Measurements from ENCODE around the gene KRTAP3-3. TPM values are rescaled to one million over a fixed set of nuclear protein-coding genes. Genes with fewer than 3 reads are reported as not detected.

The KRTAP3-3 gene
- total and polyA plus RNA-seq, 5 donors from 2014 or later, result not detected

DNA sequence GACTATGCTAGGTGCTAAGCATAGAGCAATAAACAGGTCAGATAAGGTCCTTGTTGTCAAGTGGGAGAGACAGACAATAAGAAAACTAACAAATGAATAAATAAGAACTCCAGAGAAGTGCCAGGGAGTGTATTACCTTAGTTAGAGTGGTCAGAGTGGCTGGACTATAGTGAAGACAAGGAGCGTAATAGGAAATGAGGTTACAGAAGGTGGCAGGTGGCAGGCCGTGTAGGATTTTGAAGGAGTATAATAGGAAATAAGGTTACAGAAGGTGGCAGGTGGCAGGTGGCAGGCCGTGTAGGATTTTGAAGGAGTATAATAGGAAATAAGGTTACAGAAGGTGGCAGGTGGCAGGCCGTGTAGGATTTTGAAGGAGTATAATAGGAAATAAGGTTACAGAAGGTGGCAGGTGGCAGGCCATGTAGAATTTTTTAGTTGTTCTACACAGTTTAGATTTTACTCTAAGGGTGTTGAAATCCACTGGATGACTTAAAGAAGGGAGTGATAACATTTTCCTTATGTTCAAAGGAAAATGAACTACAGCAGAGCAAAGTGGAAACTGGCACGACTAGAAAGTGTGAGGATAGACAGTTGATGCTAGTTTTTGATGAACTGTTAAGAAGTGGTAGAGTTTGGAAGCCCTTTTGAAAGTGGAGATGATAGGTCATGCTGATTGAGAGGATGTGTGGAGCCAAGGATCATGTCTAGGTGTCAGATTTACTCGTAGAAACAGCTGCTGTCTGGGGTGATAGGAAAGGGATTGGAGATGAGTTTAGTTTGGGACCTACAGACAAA is 18.6 kb upstream of the KRTAP3-3 start:
- no peak overlapping the region for H3K27ac Mint-ChIP-seq
- H3K4me3 Mint-ChIP-seq, result no peak overlapping the region

DNA sequence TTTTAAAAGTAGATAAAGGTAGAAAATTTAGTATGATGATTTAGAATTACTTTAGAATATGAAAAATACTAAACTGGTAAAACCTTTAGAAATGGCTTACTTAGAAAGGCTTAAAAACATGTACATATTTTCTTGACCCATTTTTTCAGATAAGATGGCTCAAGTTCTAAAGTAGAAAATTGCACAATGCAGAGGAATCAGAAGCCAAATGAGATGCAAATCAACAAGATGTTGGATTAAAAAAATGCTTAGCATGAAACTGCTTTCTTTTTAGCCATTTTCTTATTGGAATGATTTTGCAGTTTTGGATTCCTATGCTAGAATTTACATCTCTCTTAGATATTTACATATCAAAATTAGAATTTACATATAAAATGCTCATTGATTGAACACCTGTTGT is 16.5 kb upstream of the KRTAP3-3 start:
- no peak overlapping the region for H3K4me3 ChIP-seq (ENCODE audit: low read depth, low read length)
- no peaks in the 10 kb centered on the region for H3K9me3 Mint-ChIP-seq
- H3K27me3 Mint-ChIP-seq, result peaks cover 29% of the 10 kb centered on the region
- H3K4me1 ChIP-seq (ENCODE audit: control insufficient read depth, insufficient read depth, low read length, poor library complexity, severe bottlenecking), result no peaks in the 10 kb centered on the region
- DNase-seq, result no peak
- no peak for ATAC-seq (ENCODE audit: low read depth in 2 of 2)
- no peak overlapping the region for H3K27ac ChIP-seq (ENCODE audit: insufficient read depth, low read length, poor library complexity, severe bottlenecking)
- H3K4me1 Mint-ChIP-seq, result no peaks in the 10 kb centered on the region
- H3K27me3 ChIP-seq (ENCODE audit: control insufficient read depth, insufficient read depth, low read length), result peaks cover 5% of the 10 kb centered on the region
- no peaks in the 10 kb centered on the region for H3K36me3 ChIP-seq (ENCODE audit: control insufficient read depth, insufficient read depth, low read length)
- no peaks in the 10 kb centered on the region for H3K36me3 Mint-ChIP-seq
- H3K9me3 ChIP-seq (ENCODE audit: control insufficient read depth in 2 of 2, low read length in 2 of 2), result no peaks in the 10 kb centered on the region
- H3K27ac Mint-ChIP-seq, result no peak overlapping the region
- no peak overlapping the region for H3K4me3 Mint-ChIP-seq

More for the DNA sequence above, 18.6 kb upstream of the KRTAP3-3 start:
- Mint-ChIP-seq H3K27me3 (peaks cover 25% of the 10 kb centered on the region), H3K36me3 (no peaks in the 10 kb centered on the region), H3K9me3 (no peaks in the 10 kb centered on the region), H3K4me1 (no peaks in the 10 kb centered on the region)
- no peaks in the 10 kb centered on the region for H3K4me1 ChIP-seq (ENCODE audit: control insufficient read depth, insufficient read depth, low read length, poor library complexity, severe bottlenecking)
- H3K9me3 ChIP-seq (ENCODE audit: control insufficient read depth in 2 of 2, low read length in 2 of 2), result no peaks in the 10 kb centered on the region
- H3K27me3 ChIP-seq (ENCODE audit: control insufficient read depth, insufficient read depth, low read length), result peaks cover 6% of the 10 kb centered on the region
- DNase-seq (no peak), ATAC-seq (ENCODE audit: low read depth in 2 of 2) (no peak)
- no peak overlapping the region for H3K4me3 ChIP-seq (ENCODE audit: low read depth, low read length)
- no peak overlapping the region for H3K27ac ChIP-seq (ENCODE audit: insufficient read depth, low read length, poor library complexity, severe bottlenecking)
- no peaks in the 10 kb centered on the region for H3K36me3 ChIP-seq (ENCODE audit: control insufficient read depth, insufficient read depth, low read length)

DNA sequence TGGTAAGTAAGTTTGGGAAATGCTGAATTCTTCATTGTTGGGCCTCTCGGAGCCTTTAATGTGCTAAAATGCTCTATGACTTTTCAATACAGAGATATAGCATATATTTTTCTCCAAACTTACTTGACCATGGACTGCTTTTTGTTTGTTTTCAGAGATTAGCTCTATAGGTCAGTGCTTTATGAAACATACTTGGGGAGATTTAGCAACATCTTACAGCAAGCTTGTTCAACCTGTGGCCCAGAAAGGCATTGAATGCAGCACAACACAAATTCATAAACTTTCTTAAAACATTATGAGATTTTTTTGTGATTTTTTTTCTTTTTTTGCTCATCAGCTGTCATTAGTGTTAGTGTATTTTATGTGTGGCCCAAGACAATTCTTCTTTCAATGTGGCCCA is 16.0 kb upstream of the KRTAP3-3 start:
- no peak overlapping the region for H3K27ac ChIP-seq (ENCODE audit: insufficient read depth, low read length, poor library complexity, severe bottlenecking)
- no peak overlapping the region for H3K4me3 ChIP-seq (ENCODE audit: low read depth, low read length)
- Mint-ChIP-seq H3K27ac (no peak overlapping the region), H3K9me3 (no peaks in the 10 kb centered on the region), H3K36me3 (no peaks in the 10 kb centered on the region), H3K4me1 (no peaks in the 10 kb centered on the region), H3K4me3 (no peak overlapping the region), H3K27me3 (peaks cover 29% of the 10 kb centered on the region)
- H3K36me3 ChIP-seq (ENCODE audit: control insufficient read depth, insufficient read depth, low read length), result no peaks in the 10 kb centered on the region
- ATAC-seq (ENCODE audit: low read depth in 2 of 2) (no peak), DNase-seq (no peak)
- H3K4me1 ChIP-seq (ENCODE audit: control insufficient read depth, insufficient read depth, low read length, poor library complexity, severe bottlenecking), result no peaks in the 10 kb centered on the region
- peaks cover 3% of the 10 kb centered on the region for H3K27me3 ChIP-seq (ENCODE audit: control insufficient read depth, insufficient read depth, low read length)
- H3K9me3 ChIP-seq (ENCODE audit: control insufficient read depth in 2 of 2, low read length in 2 of 2), result no peaks in the 10 kb centered on the region

DNA sequence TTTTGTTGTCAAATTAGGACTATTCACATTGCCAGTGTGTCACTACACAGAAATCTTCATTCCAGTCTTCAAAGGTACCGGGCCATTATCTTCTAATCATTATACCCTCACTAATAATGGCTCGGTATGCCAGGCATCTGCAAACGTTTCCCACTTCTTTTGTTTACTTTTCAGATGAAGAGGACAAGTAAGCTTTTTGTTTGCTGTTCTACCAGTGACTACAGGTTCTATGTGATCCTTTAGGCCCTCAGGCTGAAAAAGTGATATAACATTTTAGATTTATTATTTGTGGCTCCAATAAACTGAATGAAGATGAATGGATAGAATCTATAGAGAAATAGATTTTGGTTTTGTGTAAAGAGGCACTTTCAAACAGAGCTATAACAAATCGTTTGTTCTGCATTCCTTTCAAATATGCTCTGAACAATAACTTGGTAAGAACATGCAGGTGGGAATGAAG is 15.4 kb upstream of the KRTAP3-3 start:
- Mint-ChIP-seq H3K27ac (no peak overlapping the region), H3K27me3 (peaks cover 32% of the 10 kb centered on the region), H3K36me3 (no peaks in the 10 kb centered on the region), H3K4me1 (no peaks in the 10 kb centered on the region), H3K4me3 (no peak overlapping the region), H3K9me3 (no peaks in the 10 kb centered on the region)
- Histone ChIP-seq H3K36me3 (ENCODE audit: control insufficient read depth, insufficient read depth, low read length) (no peaks in the 10 kb centered on the region), H3K9me3 (ENCODE audit: control insufficient read depth in 2 of 2, low read length in 2 of 2) (no peaks in the 10 kb centered on the region), H3K4me1 (ENCODE audit: control insufficient read depth, insufficient read depth, low read length, poor library complexity, severe bottlenecking) (no peaks in the 10 kb centered on the region), H3K27me3 (ENCODE audit: control insufficient read depth, insufficient read depth, low read length) (peaks cover 3% of the 10 kb centered on the region), H3K27ac (ENCODE audit: insufficient read depth, low read length, poor library complexity, severe bottlenecking) (no peak overlapping the region), H3K4me3 (ENCODE audit: low read depth, low read length) (no peak overlapping the region)
- DNase-seq (no peak), ATAC-seq (ENCODE audit: low read depth in 2 of 2) (no peak)

DNA sequence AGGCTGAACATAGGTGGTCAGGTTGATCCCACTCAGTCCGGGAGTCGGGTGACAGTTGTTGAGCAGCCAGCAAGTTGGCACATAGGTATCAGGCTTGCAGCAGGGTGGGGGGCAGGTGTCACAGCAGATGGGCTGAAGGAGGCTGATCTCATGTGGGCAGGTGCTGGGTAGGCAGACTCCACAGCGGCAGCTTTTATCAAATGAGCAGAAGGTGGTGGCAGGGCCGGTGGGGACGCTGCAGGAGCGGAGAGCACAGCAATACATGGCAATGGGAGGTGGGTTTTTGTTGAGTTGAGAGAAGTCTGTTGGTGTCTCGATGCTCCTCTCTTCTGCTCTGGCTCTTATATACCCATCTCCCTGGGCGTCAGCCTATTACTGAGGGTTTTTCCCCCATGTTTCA is 14.8 kb upstream of the KRTAP3-3 start, which contains the start of gene KRTAP3-1:
Gene KRTAP3-1, minus strand, starts transcription at position 318 of the 400 bp plus-strand sequence. Its CDS starts 54 bp downstream, at position 264.
- H3K27ac ChIP-seq (ENCODE audit: insufficient read depth, low read length, poor library complexity, severe bottlenecking), result no peak within 1 kb of the TSS
- peaks cover 5% of the 10 kb centered on the region for H3K27me3 ChIP-seq (ENCODE audit: control insufficient read depth, insufficient read depth, low read length)
- H3K36me3 ChIP-seq (ENCODE audit: control insufficient read depth, insufficient read depth, low read length), result no peaks in the 10 kb centered on the region
- no peaks in the 10 kb centered on the region for H3K4me1 ChIP-seq (ENCODE audit: control insufficient read depth, insufficient read depth, low read length, poor library complexity, severe bottlenecking)
- Mint-ChIP-seq H3K4me1 (no peaks in the 10 kb centered on the region), H3K27ac (no peak within 1 kb of the TSS), H3K36me3 (no peaks in the 10 kb centered on the region), H3K9me3 (no peaks in the 10 kb centered on the region), H3K27me3 (peaks cover 34% of the 10 kb centered on the region), H3K4me3 (no peak within 1 kb of the TSS)
- no peaks in the 10 kb centered on the region for H3K9me3 ChIP-seq (ENCODE audit: control insufficient read depth in 2 of 2, low read length in 2 of 2)
- DNase-seq (no peak), ATAC-seq (ENCODE audit: low read depth in 2 of 2) (no peak)
- no peak within 1 kb of the TSS for H3K4me3 ChIP-seq (ENCODE audit: low read depth, low read length)

DNA sequence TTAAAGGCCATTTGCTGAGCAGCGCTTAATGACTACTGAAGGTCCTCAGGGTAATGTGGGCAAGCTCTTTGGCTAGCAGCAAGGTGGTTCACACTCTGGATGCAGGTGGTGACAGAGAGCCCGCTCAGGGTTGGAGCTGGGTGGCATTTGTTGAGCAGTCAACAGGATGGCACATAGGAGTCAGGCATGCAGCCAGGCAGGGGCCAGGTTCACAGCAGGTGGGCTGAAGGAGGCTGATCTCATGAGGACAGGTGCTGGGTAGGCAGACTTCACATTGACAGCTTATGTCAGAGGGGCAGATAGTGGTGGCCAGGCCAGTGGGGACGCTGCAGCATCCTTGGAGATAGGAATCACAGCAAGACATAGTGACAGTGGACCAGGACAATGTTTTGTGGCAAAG is 10.4 kb upstream of the KRTAP3-3 start:
- no peaks in the 10 kb centered on the region for H3K36me3 ChIP-seq (ENCODE audit: control insufficient read depth, insufficient read depth, low read length)
- no peak overlapping the region for H3K4me3 ChIP-seq (ENCODE audit: low read depth, low read length)
- no peaks in the 10 kb centered on the region for H3K4me1 ChIP-seq (ENCODE audit: control insufficient read depth, insufficient read depth, low read length, poor library complexity, severe bottlenecking)
- Mint-ChIP-seq H3K27me3 (peaks cover 55% of the 10 kb centered on the region), H3K9me3 (peaks cover 0 to 1% (median 0%) of the 10 kb centered on the region in 7 donors), H3K36me3 (no peaks in the 10 kb centered on the region), H3K4me3 (no peak overlapping the region), H3K27ac (no peak overlapping the region), H3K4me1 (no peaks in the 10 kb centered on the region)
- ATAC-seq (ENCODE audit: low read depth in 2 of 2) (no peak), DNase-seq (no peak)
- H3K27me3 ChIP-seq (ENCODE audit: control insufficient read depth, insufficient read depth, low read length), result peaks cover 4% of the 10 kb centered on the region
- no peaks in the 10 kb centered on the region for H3K9me3 ChIP-seq (ENCODE audit: control insufficient read depth in 2 of 2, low read length in 2 of 2)
- no peak overlapping the region for H3K27ac ChIP-seq (ENCODE audit: insufficient read depth, low read length, poor library complexity, severe bottlenecking)

DNA sequence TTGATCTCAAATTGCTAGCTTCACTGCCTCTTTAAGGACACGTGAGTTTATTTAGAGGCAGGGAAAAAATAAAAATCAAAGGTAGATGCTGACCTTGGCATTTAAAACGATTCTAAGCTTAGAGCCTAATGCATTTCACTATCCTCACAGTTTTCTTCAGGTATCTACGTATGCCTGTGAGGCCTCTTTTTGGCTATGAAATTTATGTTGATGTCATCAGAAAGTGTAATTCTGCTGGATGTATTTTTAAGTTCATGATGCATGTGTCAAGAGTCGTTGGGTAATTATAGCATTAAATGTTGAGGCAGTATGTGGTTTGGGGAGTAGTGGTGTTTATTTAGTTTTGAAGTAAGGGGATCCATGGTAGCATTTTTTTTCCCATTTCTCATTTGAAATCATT is 10.0 kb upstream of the KRTAP3-3 start:
- H3K27ac ChIP-seq (ENCODE audit: insufficient read depth, low read length, poor library complexity, severe bottlenecking), result no peak overlapping the region

DNA sequence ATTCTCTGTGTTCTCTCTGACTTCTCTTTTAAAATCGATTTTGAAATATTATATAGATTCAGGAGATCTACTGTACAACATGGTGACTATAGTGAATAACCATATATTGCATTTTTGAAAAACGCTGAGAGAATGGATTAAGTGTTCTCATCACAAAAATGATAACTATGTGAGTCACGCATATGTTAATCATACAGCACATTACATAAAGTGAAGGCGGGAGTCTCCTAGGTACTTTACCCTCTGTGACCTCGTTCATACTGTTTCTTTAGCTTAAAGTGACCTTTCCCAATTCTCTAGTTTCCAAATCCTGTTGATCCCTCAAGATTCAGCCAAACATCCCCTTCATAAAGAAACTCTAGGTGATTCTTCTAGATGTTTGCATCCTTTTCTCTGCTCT is 8.8 kb upstream of the KRTAP3-3 start:
- H3K9me3 ChIP-seq (ENCODE audit: control insufficient read depth in 2 of 2, low read length in 2 of 2), result no peaks in the 10 kb centered on the region
- H3K4me3 Mint-ChIP-seq, result no peak overlapping the region

More for the DNA sequence above, 10.0 kb upstream of the KRTAP3-3 start:
- Mint-ChIP-seq H3K27me3 (peaks cover 53% of the 10 kb centered on the region), H3K36me3 (no peaks in the 10 kb centered on the region), H3K4me1 (no peaks in the 10 kb centered on the region), H3K4me3 (no peak overlapping the region), H3K27ac (no peak overlapping the region), H3K9me3 (peaks cover 0 to 1% (median 0%) of the 10 kb centered on the region in 7 donors)
- no peak for ATAC-seq (ENCODE audit: low read depth in 2 of 2)
- Histone ChIP-seq H3K36me3 (ENCODE audit: control insufficient read depth, insufficient read depth, low read length) (no peaks in the 10 kb centered on the region), H3K27me3 (ENCODE audit: control insufficient read depth, insufficient read depth, low read length) (peaks cover 4% of the 10 kb centered on the region), H3K9me3 (ENCODE audit: control insufficient read depth in 2 of 2, low read length in 2 of 2) (no peaks in the 10 kb centered on the region), H3K4me1 (ENCODE audit: control insufficient read depth, insufficient read depth, low read length, poor library complexity, severe bottlenecking) (no peaks in the 10 kb centered on the region), H3K4me3 (ENCODE audit: low read depth, low read length) (no peak overlapping the region)
- no peak for DNase-seq

More for the DNA sequence above, 8.8 kb upstream of the KRTAP3-3 start:
- Histone ChIP-seq H3K4me3 (ENCODE audit: low read depth, low read length) (no peak overlapping the region), H3K36me3 (ENCODE audit: control insufficient read depth, insufficient read depth, low read length) (no peaks in the 10 kb centered on the region), H3K4me1 (ENCODE audit: control insufficient read depth, insufficient read depth, low read length, poor library complexity, severe bottlenecking) (no peaks in the 10 kb centered on the region), H3K27ac (ENCODE audit: insufficient read depth, low read length, poor library complexity, severe bottlenecking) (no peak overlapping the region), H3K27me3 (ENCODE audit: control insufficient read depth, insufficient read depth, low read length) (peaks cover 4% of the 10 kb centered on the region)
- no peak overlapping the region for H3K27ac Mint-ChIP-seq
- DNase-seq, result no peak
- H3K36me3 Mint-ChIP-seq, result no peaks in the 10 kb centered on the region
- H3K9me3 Mint-ChIP-seq, result peaks cover 0 to 1% (median 0%) of the 10 kb centered on the region in 7 donors
- H3K27me3 Mint-ChIP-seq, result peaks cover 50% of the 10 kb centered on the region
- no peak for ATAC-seq (ENCODE audit: low read depth in 2 of 2)
- no peaks in the 10 kb centered on the region for H3K4me1 Mint-ChIP-seq
